Activated CD8-positive, alpha-beta memory T cell treated with anti-CD3 and anti-CD28 coated beads, Interleukin-2, amount 50 U/mL, for 24 hours (primary cell): ENCODE data around the gene CAV2.

ENCODE experiments used
- DNase-seq: peaks from one replicate; pipeline ENCODE4 v3.0.0-alpha.2; 2020; ENCODE audit errors: extremely low read depth

Gene CAV2

DNA sequence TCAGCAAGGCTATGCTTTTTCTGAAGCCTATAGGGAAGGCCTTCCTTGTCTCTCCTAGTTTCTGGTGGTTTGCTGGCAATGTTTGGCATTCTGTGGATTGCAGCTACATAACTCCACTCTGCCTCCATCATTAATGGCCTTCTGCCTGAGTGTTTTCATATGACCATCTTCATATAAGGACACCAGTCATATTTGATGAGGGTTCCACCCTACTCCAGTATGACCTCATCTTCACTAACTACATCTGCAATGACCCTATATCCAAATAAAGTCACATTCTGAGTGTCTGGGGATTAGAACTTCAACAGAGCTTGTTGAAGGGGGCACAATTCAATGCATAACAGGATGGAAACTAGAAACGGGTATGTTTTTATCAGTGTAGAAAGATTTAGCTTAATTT is 47.4 kb downstream of the CAV2 start:
- DNase-seq: no peak

DNA sequence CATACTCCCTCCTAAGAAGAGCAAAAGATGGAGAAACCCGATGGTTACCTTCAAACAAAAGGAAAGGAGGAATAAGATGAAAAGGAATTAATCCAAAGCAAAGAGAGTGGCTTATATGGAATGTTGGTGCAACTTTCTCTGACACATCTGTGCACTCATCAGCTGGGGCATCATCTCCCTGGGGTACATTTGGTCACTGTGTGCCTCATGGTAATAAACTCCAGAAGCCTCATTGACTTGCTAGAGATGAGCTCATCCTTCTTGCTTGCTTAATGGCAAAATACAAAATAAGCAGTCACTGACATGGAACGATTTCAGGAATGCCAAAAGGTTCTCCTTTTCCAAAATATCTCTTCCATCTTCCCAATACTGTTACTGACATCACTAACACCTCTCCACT is 47.8 kb downstream of the CAV2 start:
- no peak for DNase-seq

DNA sequence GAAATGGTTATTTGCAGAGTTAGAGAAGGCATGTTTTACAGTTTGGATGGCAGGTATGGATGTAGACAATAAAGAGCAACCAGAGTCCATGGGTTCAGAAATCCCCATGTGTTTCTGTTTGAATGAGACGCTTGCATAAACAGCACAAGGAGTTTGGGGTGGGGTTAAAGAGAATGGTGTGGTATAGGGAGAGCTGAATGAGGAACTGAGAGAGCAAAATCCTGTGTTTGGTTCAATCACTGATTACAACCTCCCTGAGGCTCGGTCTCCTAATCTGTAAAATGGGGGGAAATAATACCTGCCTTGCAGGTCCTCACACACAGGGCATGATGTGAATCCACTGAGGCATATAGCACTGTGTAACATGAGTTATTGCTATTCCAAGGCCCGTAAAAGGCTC is 49.0 kb downstream of the CAV2 start:
- no peak for DNase-seq

DNA sequence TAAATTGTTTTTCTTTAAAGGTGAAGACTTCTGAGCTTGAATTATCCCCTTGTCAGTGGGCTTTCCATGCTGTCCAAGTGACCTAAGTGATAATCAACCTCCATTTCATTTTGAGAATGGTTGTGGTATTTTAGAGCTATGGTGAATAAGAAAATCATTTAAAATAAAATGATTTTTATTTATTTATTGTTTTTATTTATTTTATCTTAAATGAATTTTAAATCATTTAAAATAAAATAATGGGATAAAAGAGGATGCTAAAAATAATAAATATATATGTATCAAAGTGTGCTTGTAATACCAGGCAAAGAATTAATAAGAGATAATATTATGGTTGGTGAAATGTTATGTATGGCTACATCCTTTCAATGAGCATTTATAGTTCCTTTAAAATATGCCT is 49.8 kb downstream of the CAV2 start:
- no peak for DNase-seq

DNA sequence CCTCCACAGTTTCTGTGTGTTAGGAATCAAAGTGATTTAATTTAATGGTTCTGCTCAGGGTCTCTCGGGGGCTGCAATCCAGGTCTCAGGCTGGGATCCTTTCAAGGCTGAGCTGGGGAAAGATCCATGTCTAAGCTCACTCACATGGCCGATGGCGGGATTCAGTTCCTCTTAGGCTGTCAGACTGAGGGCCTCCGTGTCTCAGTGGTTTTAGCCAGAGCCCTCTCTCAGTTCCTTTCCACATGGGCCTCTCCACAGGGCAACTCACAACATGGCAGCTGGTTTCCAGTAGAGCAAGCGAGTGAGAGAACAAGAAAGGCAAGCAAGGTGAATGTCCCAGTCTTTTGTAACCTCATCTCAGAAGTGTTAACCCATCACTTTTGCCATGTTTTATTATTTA is 52.2 kb downstream of the CAV2 start:
- DNase-seq: no peak

DNA sequence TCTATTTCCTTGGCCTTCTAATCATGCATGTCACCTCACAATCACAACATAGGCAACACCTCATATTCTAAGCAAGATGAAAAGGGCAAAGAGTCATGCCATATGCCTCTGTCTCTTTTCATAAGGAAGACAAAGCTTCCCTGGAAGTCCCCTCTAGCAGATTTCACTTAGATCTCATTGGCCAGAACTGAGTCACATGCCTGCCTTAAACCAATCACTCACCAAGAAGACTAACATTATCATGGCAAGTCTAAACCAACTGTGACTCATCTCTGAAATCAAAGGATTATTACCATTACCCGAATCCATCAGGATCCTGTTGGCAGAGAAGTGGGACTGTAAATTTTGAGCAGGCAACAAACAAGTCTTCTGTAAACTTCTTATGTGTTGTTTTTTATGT is 53.1 kb downstream of the CAV2 start:
- DNase-seq: no peak

DNA sequence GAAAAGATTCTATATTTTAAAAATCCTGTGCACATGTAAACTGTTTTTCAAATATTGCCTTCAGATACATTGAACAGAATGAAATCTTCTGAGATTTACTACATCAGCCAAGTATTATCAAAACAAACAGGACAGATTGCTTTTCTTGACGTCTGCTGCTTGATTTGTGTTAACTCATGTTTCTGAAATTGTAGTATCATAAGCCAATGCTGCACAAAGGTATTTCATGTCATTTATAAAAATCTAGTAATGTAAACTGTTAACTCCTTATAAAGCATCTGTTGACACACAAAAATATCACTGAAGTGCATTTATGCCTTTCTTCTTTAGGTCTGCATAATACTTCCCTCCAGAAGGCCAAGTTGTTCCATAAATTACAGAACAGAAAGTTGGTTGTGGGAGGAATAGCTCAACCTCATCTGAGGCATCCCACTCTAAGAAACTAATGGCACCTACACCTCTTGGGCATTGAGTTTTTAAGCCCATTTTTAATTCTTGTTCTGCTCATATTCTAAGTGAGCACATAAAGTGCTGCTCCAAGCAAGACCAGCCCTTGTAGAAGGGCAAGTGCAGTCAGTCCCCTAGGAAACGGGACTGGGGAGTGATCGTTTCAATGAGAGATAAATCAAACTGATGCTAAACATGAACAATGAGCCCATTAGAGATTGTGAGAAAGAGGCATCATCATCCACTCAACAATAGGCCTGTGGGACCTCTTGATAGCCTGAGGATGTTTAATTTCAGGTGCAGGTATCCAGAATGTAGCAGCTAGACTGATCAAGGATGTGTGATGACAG is 53.8 kb downstream of the CAV2 start:
- DNase-seq: no peak

DNA sequence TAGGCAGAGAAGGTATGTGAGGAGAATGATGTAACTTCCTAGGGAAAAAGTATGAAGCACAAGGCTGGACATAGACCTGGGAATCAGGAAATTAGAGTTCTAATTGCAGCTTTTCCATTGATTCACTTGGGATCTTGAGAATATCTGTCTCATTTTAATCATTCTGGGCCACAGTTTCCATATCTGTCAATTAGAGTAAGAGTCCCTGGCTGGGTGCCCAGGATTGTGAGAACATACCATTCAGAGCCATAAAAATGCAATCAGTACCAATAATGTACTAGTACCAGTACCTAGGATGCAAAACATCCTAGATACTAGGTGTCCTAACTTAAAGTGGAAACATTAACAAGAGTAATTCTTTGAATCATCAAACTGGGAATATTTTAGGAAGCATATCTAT is 54.9 kb downstream of the CAV2 start:
- DNase-seq: no peak

DNA sequence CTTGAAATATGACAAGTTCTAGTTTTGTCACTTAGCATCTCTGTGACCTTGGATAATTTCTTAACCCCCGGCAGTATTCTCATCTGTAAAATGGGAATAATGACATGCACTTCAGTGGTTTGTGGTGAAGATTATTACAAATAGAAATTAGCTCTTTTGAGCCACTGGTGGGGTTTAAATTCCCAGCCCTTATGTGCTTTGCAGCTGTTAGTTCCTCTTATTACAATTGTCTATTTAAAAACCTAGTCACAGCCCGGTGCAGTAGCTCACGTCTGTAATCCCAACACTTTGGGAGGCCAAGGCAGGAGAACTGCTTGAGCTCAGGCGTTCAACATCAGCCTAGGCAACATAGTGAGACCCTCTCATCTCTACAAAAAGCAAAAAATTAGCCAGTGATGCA is 55.4 kb downstream of the CAV2 start:
- DNase-seq: no peak

DNA sequence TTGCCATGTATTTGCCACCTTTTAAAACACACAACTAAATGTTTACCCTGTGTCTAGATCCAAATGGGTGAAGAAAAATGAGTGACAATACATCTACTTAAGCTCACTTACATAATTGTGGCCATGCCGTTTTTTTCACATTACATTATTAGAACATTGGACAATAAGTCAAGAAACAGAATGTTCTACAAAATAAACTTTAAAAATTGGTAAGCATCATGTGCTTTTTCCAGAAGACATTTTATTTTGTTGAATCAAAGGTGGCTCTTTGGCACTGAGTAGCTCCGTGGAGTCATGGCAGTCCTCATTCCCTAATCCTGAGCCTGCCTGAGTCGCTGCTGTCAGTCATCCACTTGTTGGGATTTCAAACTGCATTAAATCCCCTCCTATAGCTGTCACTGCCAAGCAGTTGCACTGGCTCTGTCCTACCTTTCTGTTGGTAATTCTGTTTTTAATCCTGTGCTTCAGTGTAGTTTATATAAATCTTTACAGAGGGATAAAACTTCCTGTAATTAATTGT is 57.6 kb downstream of the CAV2 start:
- no peak for DNase-seq

DNA sequence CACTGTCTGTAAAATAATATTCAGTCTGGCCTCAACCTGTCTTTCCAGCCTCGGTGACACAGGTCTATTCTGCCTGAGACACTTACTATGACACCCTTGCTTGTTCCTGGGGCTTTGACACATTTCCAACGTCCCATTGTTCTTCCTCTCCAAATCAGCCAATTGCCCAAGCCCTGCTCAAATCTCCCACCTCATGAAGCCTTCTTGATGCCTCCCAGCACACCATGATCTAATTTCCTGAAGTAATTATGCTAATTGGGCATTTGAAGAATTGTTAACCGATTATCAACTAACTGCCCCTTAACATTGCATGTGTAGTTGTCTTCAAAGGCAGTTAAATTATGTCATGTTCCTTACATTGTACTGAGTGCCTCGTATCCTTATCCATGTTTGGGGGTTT is 58.4 kb downstream of the CAV2 start:
- no peak for DNase-seq
